GM12878 (cell line): ENCODE results near the gene IQGAP2. TPM values are rescaled to one million over a fixed set of nuclear protein-coding genes. Genes with fewer than 3 reads are reported as not detected.

Experiments used
- ATAC-seq: fragments of 200-7000 bp; cut with Tn5 transposase; 3 replicates; pipeline ENCODE4 v1.9.1; 2020; ENCODE audit warnings: mild to moderate bottlenecking, moderate library complexity
- BruUV-seq: library from RNA; stranded (reverse); fragments of 400-500 nt; replicated peaks from 2 replicates; lab custom pipeline; 2021; lab: Mats Ljungman, UMichigan
- CTCF ChIA-PET: fragments of 300-600 bp; sonication (Branson Sonifier 250); formaldehyde crosslinking; extraction: SDS; loops from one replicate; lab custom pipeline; 2021; ENCODE audit warnings: inconsistent platforms; lab: Yijun Ruan, JAX
- POLR2A ChIA-PET: fragments of 350-600 bp; formaldehyde crosslinking; extraction: SDS; loops from one replicate; lab custom pipeline; 2021; ENCODE audit warnings: inconsistent platforms; lab: Charles Lee
- RAD21 ChIA-PET: fragments of 300-600 bp; sonication (Branson Sonifier 250); formaldehyde crosslinking; loops from one replicate; lab custom pipeline; 2023; ENCODE audit warnings: antibody characterized with exemption; ENCODE audit not compliant: unreplicated experiment; lab: Charles Lee
- SMC1A ChIA-PET: fragments of 300-600 bp; sonication (Branson Sonifier 250); formaldehyde crosslinking; loops from one replicate; lab custom pipeline; 2023; ENCODE audit not compliant: unreplicated experiment, uncharacterized antibody; lab: Charles Lee
- DNase-seq: peaks from one replicate; pipeline ENCODE4 v3.0.0-alpha.2; 2011; ENCODE audit warnings: low read depth, low spot score
- FAIRE-seq: peaks from 3 replicates; lab custom pipeline; 2011; peaks lifted over from hg19 to GRCh38; lab: Jason Lieb, UNC
- H2AFZ ChIP-seq: 2 replicates; pipeline ENCODE4 v1.6.0; 2011; ENCODE audit warnings: low read depth, low read length, control low read depth; ENCODE audit not compliant: control insufficient read depth
- H3K27ac ChIP-seq: 2 replicates; pipeline ENCODE4 v1.5.1; 2011; ENCODE audit warnings: control low read depth; ENCODE audit not compliant: control insufficient read depth, insufficient read depth
- H3K27me3 ChIP-seq, 2 experiments: replicated peaks in 1 of 2; 2 replicates each; pipeline versions ENCODE4 v1.6.0 to v1.6.1; 2011; ENCODE audit warnings: low read length in 1 of 2; ENCODE audit not compliant: control insufficient read depth in 2 of 2, insufficient read depth in 2 of 2
- H3K36me3 ChIP-seq, 2 experiments: 2 replicates each; pipeline ENCODE4 v1.5.1; 2011; ENCODE audit warnings: low read length in 1 of 2; ENCODE audit not compliant: control insufficient read depth in 2 of 2, insufficient read depth in 2 of 2
- H3K4me1 ChIP-seq: 2 replicates; pipeline ENCODE4 v1.6.1; 2011; ENCODE audit warnings: mild to moderate bottlenecking, low read length, moderate library complexity, mixed read lengths; ENCODE audit not compliant: control insufficient read depth, insufficient read depth
- H3K4me2 ChIP-seq: 2 replicates; pipeline ENCODE4 v1.6.0; 2011; ENCODE audit warnings: control low read depth; ENCODE audit not compliant: control insufficient read depth, insufficient read depth
- H3K4me3 ChIP-seq: fragments of 200-600 bp; sonication (generic); 2 replicates; pipeline ENCODE4 v1.5.1; 2016
- H3K79me2 ChIP-seq: 2 replicates; pipeline ENCODE4 v1.6.0; 2011; ENCODE audit warnings: low read length; ENCODE audit not compliant: control insufficient read depth, insufficient read depth
- H3K9ac ChIP-seq: 2 replicates; pipeline ENCODE4 v1.8.0; 2011; ENCODE audit warnings: low read length, control low read depth, mixed read lengths; ENCODE audit not compliant: control insufficient read depth, insufficient read depth
- H3K9me3 ChIP-seq: replicated peaks from 3 replicates; pipeline ENCODE4 v1.5.1; 2011; ENCODE audit warnings: mild to moderate bottlenecking, low read length; ENCODE audit not compliant: control insufficient read depth, insufficient read depth
- H4K20me1 ChIP-seq: 2 replicates; pipeline ENCODE4 v1.6.0; 2011; ENCODE audit not compliant: control insufficient read depth, insufficient read depth
- DPF2 ChIP-seq: fragments of 450-650 bp; IDR thresholded peaks from 2 replicates; pipeline ENCODE4 v1.6.1; 2017; ENCODE audit warnings: mild to moderate bottlenecking
- EZH2 ChIP-seq: IDR thresholded peaks from 2 replicates; pipeline ENCODE4 v1.6.1; 2012; ENCODE audit warnings: low read depth, mild to moderate bottlenecking, control low read depth, inconsistent platforms, low read length, borderline replicate concordance; ENCODE audit not compliant: control insufficient read depth
- FOS ChIP-seq: IDR thresholded peaks from 3 replicates; pipeline ENCODE4 v1.6.1; 2011; ENCODE audit warnings: borderline replicate concordance; ENCODE audit not compliant: insufficient read length; ENCODE audit errors: extremely low read depth
- POLR2AphosphoS5 ChIP-seq: IDR thresholded peaks from 2 replicates; pipeline ENCODE4 v1.6.1; 2011; ENCODE audit warnings: mild to moderate bottlenecking, low read length, inconsistent platforms
- RELA ChIP-seq: fragments of 450-650 bp; IDR thresholded peaks from 2 replicates; pipeline ENCODE4 v1.8.0; 2014; ENCODE audit warnings: borderline replicate concordance; ENCODE audit not compliant: partially characterized antibody
- SIN3A ChIP-seq: IDR thresholded peaks from 2 replicates; pipeline ENCODE4 v1.6.1; 2012; ENCODE audit warnings: low read depth, low read length, improper control_type of control experiment
- SIX5 ChIP-seq: IDR thresholded peaks from 2 replicates; pipeline ENCODE4 v1.6.1; 2011; ENCODE audit warnings: mild to moderate bottlenecking, low read depth, low read length, moderate library complexity; ENCODE audit not compliant: severe bottlenecking
- SMARCA5 ChIP-seq: fragments of 450-650 bp; IDR thresholded peaks from 2 replicates; pipeline ENCODE4 v1.6.1; 2017; ENCODE audit warnings: mild to moderate bottlenecking
- SPI1 ChIP-seq: IDR thresholded peaks from 2 replicates; pipeline ENCODE4 v1.6.1; 2011; ENCODE audit warnings: low read depth, mild to moderate bottlenecking, low read length, moderate library complexity, borderline replicate concordance; ENCODE audit not compliant: insufficient read depth
- STAT3 ChIP-seq: IDR thresholded peaks from 2 replicates; pipeline ENCODE4 v1.6.1; 2011; ENCODE audit warnings: low read depth, low read length, improper control_type of control experiment
- TCF12 ChIP-seq: IDR thresholded peaks from 2 replicates; pipeline ENCODE4 v1.6.1; 2011; ENCODE audit warnings: low read depth, mild to moderate bottlenecking, low read length
- TCF7 ChIP-seq: IDR thresholded peaks from 2 replicates; pipeline ENCODE4 v1.6.1; 2014; ENCODE audit warnings: antibody characterized with exemption, borderline replicate concordance
- WRNIP1 ChIP-seq: IDR thresholded peaks from 2 replicates; pipeline ENCODE4 v1.6.1; 2011; ENCODE audit warnings: low read depth, low read length, improper control_type of control experiment, borderline replicate concordance
- WGBS: methylation state at CpG from one replicate; pipeline ENCODE4 v1.1.6; 2016; ENCODE audit warnings: low lambda C conversion rate; ENCODE audit not compliant: insufficient replicate concordance, insufficient coverage; ENCODE audit errors: missing lambda C conversion rate; 5-methylcytosine and 5-hydroxymethylcytosine counted together
- in situ Hi-C: fragments of 300-500 bp; cut with MboI; formaldehyde crosslinking; loops from 9 replicates; pipeline ENCODE4 v1.14.3; 2018; ENCODE audit warnings: mixed read lengths
- intact Hi-C: fragments of 100-400 bp; cut with micrococcal nuclease; formaldehyde crosslinking; loops from one replicate; pipeline ENCODE4 v1.14.2; 2022; ENCODE audit not compliant: unreplicated experiment
- polyA plus RNA-seq, 11 experiments: library from polyadenylated mRNA; depleted of rRNA in 4 of 11; unstranded in 6 of 11; stranded (reverse) in 5 of 11; fragments of >200 nt; fragmentation: Nextera tagmentation in 4 of 11; fragmentation: Illumina TruSeq in 1 of 11; extraction: Ambion mirVana in 4 of 11; extraction: Trizol in 1 of 11; gene quantifications; 1 replicate in 1 of 11; 2 replicates in 10 of 11; pipeline versions ENCODE4 v1.2.1 to v1.2.3, GENCODE V29; 2011 to 2016; ENCODE audit warnings: inconsistent platforms in 2 of 11, missing spikeins in 2 of 11, low read depth in 1 of 11
- total RNA-seq, 4 experiments: library from RNA; depleted of rRNA in 3 of 4; stranded (reverse); fragments of >200 nt in 3 of 4; fragmentation: Illumina TruSeq in 1 of 4; extraction: Trizol in 1 of 4; gene quantifications; 2 replicates each; pipeline versions ENCODE4 v1.2.1 to v1.2.3, GENCODE V29; 2013 to 2021
- TF ChIP-seq, protein P1 (sequence below): IDR thresholded peaks from 2 replicates; pipeline ENCODE4 v1.6.1; 2012; ENCODE audit warnings: low read depth, low read length, improper control_type of control experiment
- TF ChIP-seq, protein P2 (sequence below): fragments of 450-650 bp; conservative IDR thresholded peaks from 2 replicates; pipeline ENCODE4 v1.6.1; 2017; ENCODE audit warnings: mild to moderate bottlenecking, moderate library complexity

The IQGAP2 gene
- total and polyA plus RNA-seq, 10 of the 15 experiments (the other 5 are each of a cell fraction or from before 2014, with no cell fraction given) = 14.5 to 41.4 (median 21.8) TPM

- Histone ChIP-seq H2AFZ (no peak overlapping the region), H3K36me3 (no peaks in the 10 kb centered on the region), H3K9me3 (no peaks in the 10 kb centered on the region), H3K4me3 (no peak overlapping the region), H4K20me1 (no peaks in the 10 kb centered on the region), H3K9ac (no peak overlapping the region), H3K79me2 (no peaks in the 10 kb centered on the region), H3K4me2 (no peak overlapping the region), H3K4me1 (no peaks in the 10 kb centered on the region), H3K27me3 (no peaks in the 10 kb centered on the region), H3K27ac (no peak overlapping the region)
- intact Hi-C loops (no loop called here), in situ Hi-C loops (no loop called here)
- ATAC-seq (no peak), DNase-seq (no peak), FAIRE-seq (no peak)
- SMC1A ChIA-PET = interaction anchor here (0.9 to 1.3 kb wide), 3 partner anchors 29 to 55 kb away, joined by 3 to 7 read pairs (median 3); no protein-coding TSS in a partner anchor
- POLR2A ChIA-PET = interaction anchor here (0.5 to 0.6 kb wide), 2 partner anchors 323 to 1243 kb away, joined by 6 read pairs; no protein-coding TSS in a partner anchor
- WGBS = 23% methylated on average over 6 of the region's 6 CpGs
- BruUV-seq = no TSS peak
- no peak for TF ChIP-seq WRNIP1
- no peak for TF ChIP-seq SIX5
- TF ChIP-seq, protein P1, sequence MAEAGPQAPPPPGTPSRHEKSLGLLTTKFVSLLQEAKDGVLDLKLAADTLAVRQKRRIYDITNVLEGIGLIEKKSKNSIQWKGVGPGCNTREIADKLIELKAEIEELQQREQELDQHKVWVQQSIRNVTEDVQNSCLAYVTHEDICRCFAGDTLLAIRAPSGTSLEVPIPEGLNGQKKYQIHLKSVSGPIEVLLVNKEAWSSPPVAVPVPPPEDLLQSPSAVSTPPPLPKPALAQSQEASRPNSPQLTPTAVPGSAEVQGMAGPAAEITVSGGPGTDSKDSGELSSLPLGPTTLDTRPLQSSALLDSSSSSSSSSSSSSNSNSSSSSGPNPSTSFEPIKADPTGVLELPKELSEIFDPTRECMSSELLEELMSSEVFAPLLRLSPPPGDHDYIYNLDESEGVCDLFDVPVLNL = no peak
- no peak for TF ChIP-seq DPF2
- TF ChIP-seq, protein P2, sequence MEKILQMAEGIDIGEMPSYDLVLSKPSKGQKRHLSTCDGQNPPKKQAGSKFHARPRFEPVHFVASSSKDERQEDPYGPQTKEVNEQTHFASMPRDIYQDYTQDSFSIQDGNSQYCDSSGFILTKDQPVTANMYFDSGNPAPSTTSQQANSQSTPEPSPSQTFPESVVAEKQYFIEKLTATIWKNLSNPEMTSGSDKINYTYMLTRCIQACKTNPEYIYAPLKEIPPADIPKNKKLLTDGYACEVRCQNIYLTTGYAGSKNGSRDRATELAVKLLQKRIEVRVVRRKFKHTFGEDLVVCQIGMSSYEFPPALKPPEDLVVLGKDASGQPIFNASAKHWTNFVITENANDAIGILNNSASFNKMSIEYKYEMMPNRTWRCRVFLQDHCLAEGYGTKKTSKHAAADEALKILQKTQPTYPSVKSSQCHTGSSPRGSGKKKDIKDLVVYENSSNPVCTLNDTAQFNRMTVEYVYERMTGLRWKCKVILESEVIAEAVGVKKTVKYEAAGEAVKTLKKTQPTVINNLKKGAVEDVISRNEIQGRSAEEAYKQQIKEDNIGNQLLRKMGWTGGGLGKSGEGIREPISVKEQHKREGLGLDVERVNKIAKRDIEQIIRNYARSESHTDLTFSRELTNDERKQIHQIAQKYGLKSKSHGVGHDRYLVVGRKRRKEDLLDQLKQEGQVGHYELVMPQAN = no peak
- no peak for TF ChIP-seq SMARCA5
- TF ChIP-seq RELA = no peak
- peak; percentile 52; the same call in 1 of the 2 replicates for TF ChIP-seq TCF7
- no peak for TF ChIP-seq SIN3A
- TF ChIP-seq EZH2 = no peak
- TF ChIP-seq FOS = no peak
- TF ChIP-seq TCF12 = no peak
- no peak for TF ChIP-seq POLR2AphosphoS5
- no peak for TF ChIP-seq STAT3
- peak; percentile 71 for TF ChIP-seq SPI1
- CTCF ChIA-PET = interaction anchor here (1.3 kb wide), 1 partner anchor 12 kb away, joined by 3 read pairs; no protein-coding TSS in a partner anchor
- RAD21 ChIA-PET = no interaction called here
Observed at GRCh38 chr5:76451031-76451701, 48.1 kb downstream of the IQGAP2 start.
